Mammary epithelial cell (primary cell): Measurements from ENCODE around the gene IMPDH2.

ENCODE experiments used
- CTCF ChIP-seq, 2 donors: IDR thresholded peaks in 1 of 2; conservative IDR thresholded peaks in 1 of 2; 2 replicates each; pipeline ENCODE4 v1.5.1; 2011 to 2012; ENCODE audit warnings: inconsistent platforms in 2 of 2, low read length in 2 of 2, mild to moderate bottlenecking in 2 of 2, control low read depth in 1 of 2, low read depth in 1 of 2; ENCODE audit not compliant: insufficient read depth in 1 of 2; ENCODE audit errors: extremely low read depth in 1 of 2
- EZH2 ChIP-seq: IDR thresholded peaks from 2 replicates; pipeline ENCODE4 v1.6.1; 2012; ENCODE audit warnings: low read length, inconsistent platforms, borderline replicate concordance

DNA sequence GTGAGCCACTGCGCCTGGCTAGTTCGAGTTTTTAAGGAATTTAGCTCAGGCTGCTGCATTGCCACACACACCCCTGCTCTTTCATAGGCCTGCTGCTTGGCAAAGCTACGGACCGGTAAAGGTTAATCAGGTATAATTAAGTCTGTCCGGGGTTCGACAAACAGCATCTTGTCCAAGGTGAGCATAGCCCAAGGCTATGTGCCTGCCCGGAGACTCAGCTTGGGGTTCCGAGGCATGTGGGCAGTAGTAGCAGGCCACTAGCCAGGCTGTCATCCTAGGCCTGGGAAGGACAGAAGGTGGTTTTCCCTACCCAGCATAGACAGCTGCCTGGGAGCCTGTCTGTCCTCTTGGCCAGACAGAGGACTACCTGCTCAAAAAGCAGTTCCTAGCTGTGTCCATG lies 32.6 kb downstream of the IMPDH2 start:
- TF ChIP-seq CTCF (conservative IDR thresholded peaks at IDR 0.05 in 1 of 2, IDR thresholded peaks at IDR 0.05 in 1 of 2; ENCODE audit: extremely low read depth in 1 of 2, insufficient read depth in 1 of 2, low read depth in 1 of 2, low read length in 2 of 2) = no peak
- TF ChIP-seq EZH2 = no peak
